ENCODE results near the gene RSKR. TPM values are rescaled to one million over a fixed set of nuclear protein-coding genes. Genes with fewer than 3 reads are reported as not detected.

RSKR gene
- total RNA-seq, 1 donor from 2014 or later, result 25.1 TPM

GRCh38 chr17:28634206-28634865 lies 20.4 kb upstream of the RSKR start:
- no peak for TF ChIP-seq CTCF (IDR thresholded peaks at IDR 0.05; ENCODE audit: unreplicated experiment)
- Mint-ChIP-seq H3K4me1 (ENCODE audit: unreplicated experiment) (peaks cover 10% of the 10 kb centered on the region), H3K4me3 (ENCODE audit: unreplicated experiment) (peak overlapping the region; percentile 59), H3K27me3 (ENCODE audit: unreplicated experiment) (no peaks in the 10 kb centered on the region), H3K36me3 (ENCODE audit: low read depth, unreplicated experiment) (peaks cover 77% of the 10 kb centered on the region), H3K27ac (ENCODE audit: unreplicated experiment) (peak overlapping the region; percentile 24), H3K9me3 (ENCODE audit: unreplicated experiment) (no peaks in the 10 kb centered on the region)
- DNase-seq (ENCODE audit: low spot score), result no peak

GRCh38 chr17:28626818-28627217 lies 12.8 kb upstream of the RSKR start:
- Mint-ChIP-seq H3K4me3 (ENCODE audit: unreplicated experiment) (no peak overlapping the region), H3K36me3 (ENCODE audit: low read depth, unreplicated experiment) (peaks cover 56% of the 10 kb centered on the region), H3K9me3 (ENCODE audit: unreplicated experiment) (no peaks in the 10 kb centered on the region), H3K4me1 (ENCODE audit: unreplicated experiment) (peaks cover under 1% of the 10 kb centered on the region), H3K27me3 (ENCODE audit: unreplicated experiment) (peaks cover 2% of the 10 kb centered on the region), H3K27ac (ENCODE audit: unreplicated experiment) (no peak overlapping the region)
- no peak for DNase-seq (ENCODE audit: low spot score)
- no peak for TF ChIP-seq CTCF (IDR thresholded peaks at IDR 0.05; ENCODE audit: unreplicated experiment)

- no peak overlapping the region for H3K27ac Mint-ChIP-seq (ENCODE audit: unreplicated experiment)
- TF ChIP-seq CTCF (IDR thresholded peaks at IDR 0.05; ENCODE audit: unreplicated experiment), result no peak
- no peak overlapping the region for H3K4me3 Mint-ChIP-seq (ENCODE audit: unreplicated experiment)
- peaks cover 9% of the 10 kb centered on the region for H3K4me1 Mint-ChIP-seq (ENCODE audit: unreplicated experiment)
- H3K36me3 Mint-ChIP-seq (ENCODE audit: low read depth, unreplicated experiment), result peaks cover 60% of the 10 kb centered on the region
- peaks cover 7% of the 10 kb centered on the region for H3K27me3 Mint-ChIP-seq (ENCODE audit: unreplicated experiment)
- DNase-seq (ENCODE audit: low spot score), result no peak
- no peaks in the 10 kb centered on the region for H3K9me3 Mint-ChIP-seq (ENCODE audit: unreplicated experiment)
Measured at GRCh38 chr17:28624148-28624547, 10.2 kb upstream of the RSKR start.

- Mint-ChIP-seq H3K27me3 (ENCODE audit: unreplicated experiment) (peaks cover 7% of the 10 kb centered on the region), H3K4me1 (ENCODE audit: unreplicated experiment) (peaks cover 9% of the 10 kb centered on the region)
Measured at GRCh38 chr17:28623696-28624095, 9.7 kb upstream of the RSKR start.

More at GRCh38 chr17:28623696-28624095, 9.7 kb upstream of the RSKR start:
- no peak for TF ChIP-seq CTCF (IDR thresholded peaks at IDR 0.05; ENCODE audit: unreplicated experiment)
- DNase-seq (ENCODE audit: low spot score), result no peak
- Mint-ChIP-seq H3K9me3 (ENCODE audit: unreplicated experiment) (no peaks in the 10 kb centered on the region), H3K36me3 (ENCODE audit: low read depth, unreplicated experiment) (peaks cover 61% of the 10 kb centered on the region), H3K4me3 (ENCODE audit: unreplicated experiment) (no peak overlapping the region), H3K27ac (ENCODE audit: unreplicated experiment) (no peak overlapping the region)

All from endothelial cell (in vitro differentiated cells).